GM19438 (cell line): Measurements from ENCODE around the gene RTTN.
"Not testable (repeated sequence)": the region's sequence is repeated elsewhere in the genome, so short reads cannot be mapped to it uniquely, and the experiment has no call there.

Experiments used
- ATAC-seq: cut with Tn5 transposase; IDR thresholded peaks from one replicate; pipeline ENCODE4 v1.9.1; 2021; ENCODE audit warnings: low read depth; ENCODE audit not compliant: unreplicated experiment

RTTN gene, protein sequence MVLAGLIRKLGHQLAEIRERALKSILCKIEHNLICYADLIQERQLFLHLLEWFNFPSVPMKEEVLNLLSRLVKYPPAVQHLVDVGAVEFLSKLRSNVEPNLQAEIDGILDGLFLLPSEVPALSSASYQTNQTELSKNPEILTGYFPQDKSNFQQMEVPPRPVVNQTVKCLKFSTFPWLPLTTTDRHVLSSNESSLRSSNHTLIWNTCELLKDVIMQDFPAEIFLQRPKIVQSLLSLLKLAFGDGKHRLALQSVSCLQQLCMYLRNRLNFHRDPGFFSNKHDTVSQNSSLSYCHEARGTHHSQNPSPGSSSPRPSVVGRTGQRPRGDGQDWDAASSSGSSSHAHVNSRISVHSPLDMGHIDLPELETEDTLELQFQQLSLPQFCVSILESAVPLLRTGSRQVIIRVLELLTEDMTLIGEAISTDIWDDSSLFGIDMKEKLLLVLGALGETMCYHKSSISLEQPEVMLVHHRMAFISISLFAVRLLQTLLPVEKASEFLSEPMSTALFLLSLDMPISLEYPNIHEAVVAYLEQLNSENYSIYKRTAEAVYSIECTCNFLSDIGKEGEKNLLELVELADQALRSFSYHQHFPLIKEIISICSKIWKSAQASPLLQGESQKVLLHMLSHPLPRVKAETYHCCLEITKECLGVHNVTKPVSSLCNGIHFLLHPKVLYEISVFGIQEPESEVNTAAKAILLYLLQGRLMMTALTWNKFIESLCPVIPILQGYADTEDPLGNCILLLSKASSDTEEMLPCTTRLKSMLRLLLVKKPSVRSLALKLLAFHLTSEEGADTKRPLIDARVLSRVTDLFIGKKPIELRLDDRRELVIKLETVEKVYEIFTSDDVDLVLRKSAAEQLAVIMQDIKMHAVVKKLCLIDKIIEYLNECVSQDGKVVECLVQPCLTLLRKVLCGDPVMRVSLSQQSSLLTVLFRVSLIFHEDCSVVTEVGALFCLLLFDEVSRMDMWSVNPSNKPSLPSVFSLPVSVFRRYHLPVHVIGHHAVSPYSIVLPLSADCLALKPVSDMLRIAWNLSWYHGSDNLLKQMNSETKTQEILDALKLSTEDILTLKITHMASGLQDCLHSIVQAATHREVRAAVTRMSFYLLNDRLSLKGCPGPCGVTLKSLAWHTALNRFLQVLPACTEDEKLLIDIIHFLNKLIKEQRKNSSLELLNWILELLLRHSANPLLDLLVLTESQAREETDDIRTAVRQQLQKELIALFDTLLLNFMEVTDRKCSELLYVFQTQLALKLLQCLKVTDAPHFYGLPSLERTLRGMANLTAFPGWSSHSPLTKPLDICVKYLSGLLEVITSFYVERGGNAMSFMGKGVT (N-terminal part only)

GRCh38 chr18:70205421-70206397, at the start of gene RTTN:
TSS of gene RTTN (minus strand) at chr18:70205687. CDS start at chr18:70205658, 29 bp downstream.
- peak; percentile 98 for ATAC-seq

GRCh38 chr18:70250781-70251180, 45.3 kb upstream of the RTTN start:
- no peak for ATAC-seq

DNA sequence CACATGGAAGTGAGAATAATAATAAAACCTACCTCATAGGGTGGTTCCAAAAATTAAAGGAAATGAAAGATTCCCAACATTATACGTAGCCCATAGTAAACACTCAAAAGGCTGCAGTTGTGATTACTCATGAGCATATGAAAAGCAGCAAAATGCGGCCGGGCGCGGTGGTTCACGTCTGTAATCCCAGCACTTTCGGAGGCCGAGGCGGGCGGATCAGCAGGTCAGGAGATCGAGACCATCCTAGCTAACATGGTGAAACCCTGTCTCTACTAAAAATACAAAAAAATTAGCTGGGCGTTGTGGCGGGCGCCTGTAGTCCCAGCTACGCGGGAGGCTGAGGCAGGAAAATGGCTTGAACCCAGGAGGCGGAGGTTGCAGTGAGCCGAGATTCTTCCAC, 44.4 kb upstream of the RTTN start:
- ATAC-seq, result not testable (repeated sequence)

GRCh38 chr18:70249118-70249517, 43.6 kb upstream of the RTTN start:
- no peak for ATAC-seq

GRCh38 chr18:70246061-70246466, 40.6 kb upstream of the RTTN start:
- no peak for ATAC-seq

- ATAC-seq, result no peak
These were observed 37.8 kb upstream of the RTTN start for GRCh38 chr18:70243131-70243929.

- not testable (repeated sequence) for ATAC-seq
These were observed 31.4 kb upstream of the RTTN start for GRCh38 chr18:70236921-70237320.

- ATAC-seq, result no peak
These were observed 30.0 kb upstream of the RTTN start for GRCh38 chr18:70235478-70235877.

- no peak for ATAC-seq
These were observed 29.4 kb upstream of the RTTN start for GRCh38 chr18:70234667-70235459.

GRCh38 chr18:70233974-70234373, 28.5 kb upstream of the RTTN start:
- no peak for ATAC-seq

DNA sequence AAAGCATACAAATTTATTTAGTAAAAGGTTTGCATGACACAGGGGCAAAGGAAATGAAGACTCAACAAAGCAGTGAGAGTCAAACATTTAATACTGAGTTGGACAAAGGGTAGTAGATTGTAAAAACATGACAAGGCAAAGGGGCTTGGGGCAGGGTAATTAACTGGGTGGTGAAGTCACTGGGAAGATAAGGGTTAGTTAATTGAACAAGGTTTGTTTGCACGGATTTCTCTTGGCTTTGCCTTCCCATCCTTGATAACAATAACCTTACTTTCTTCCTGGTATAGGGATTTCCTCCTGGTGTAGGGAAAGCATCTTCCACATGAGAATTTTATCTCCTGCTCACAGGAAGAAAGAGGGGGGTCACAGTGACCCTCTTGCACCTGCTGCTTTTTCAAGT, 26.8 kb upstream of the RTTN start:
- ATAC-seq, result no peak

GRCh38 chr18:70229639-70230038, 24.2 kb upstream of the RTTN start:
- no peak for ATAC-seq

- ATAC-seq, result no peak
These were observed 23.0 kb upstream of the RTTN start for GRCh38 chr18:70228536-70228935.

- ATAC-seq, result no peak
These were observed 22.0 kb upstream of the RTTN start for GRCh38 chr18:70227438-70227837.

DNA sequence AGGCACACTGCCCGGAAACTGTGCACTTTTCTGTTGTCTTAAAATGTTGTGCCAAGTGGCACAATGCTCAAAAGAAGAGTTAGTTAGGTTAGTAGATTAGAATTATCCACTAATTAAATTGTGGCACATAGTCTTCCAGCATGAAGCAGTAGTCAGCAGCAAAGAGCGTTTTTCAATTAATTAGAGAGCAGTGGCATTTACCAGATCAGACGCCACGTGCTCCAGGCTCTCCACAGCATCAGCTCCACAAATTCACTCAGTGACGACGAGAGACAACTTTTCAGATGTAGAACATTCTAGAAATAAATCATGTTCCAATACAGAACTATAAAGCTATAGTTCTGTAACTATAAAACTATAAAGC, 16.4 kb upstream of the RTTN start:
- no peak for ATAC-seq

GRCh38 chr18:70221156-70221914, 15.8 kb upstream of the RTTN start:
- no peak for ATAC-seq

DNA sequence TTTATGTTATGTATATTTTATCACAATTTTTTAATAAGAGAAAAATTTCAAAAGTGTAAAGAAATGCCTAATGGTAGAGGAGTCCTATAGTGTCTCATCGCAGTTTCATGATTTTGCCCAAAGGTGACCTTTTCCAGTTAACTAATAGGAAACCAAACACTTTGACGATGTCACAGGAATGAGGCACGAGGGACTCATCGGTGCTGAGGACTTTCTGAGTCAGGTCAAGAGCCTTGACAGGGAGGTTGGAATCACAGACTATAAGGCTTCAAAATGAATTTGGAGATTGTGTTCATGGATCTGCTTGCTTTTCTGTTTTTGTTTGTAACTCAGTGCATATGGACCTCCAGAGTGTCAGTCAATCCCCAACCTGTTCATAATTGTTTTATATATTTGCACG, 15.1 kb upstream of the RTTN start:
- no peak for ATAC-seq
